Activated naive CD8-positive, alpha-beta T cell treated with anti-CD3 and anti-CD28 coated beads, Interleukin-2, amount 50 U/mL, for 24 hours (primary cell): Measurements from ENCODE around the gene AMZ1.
"Not testable (repeated sequence)": the region's sequence is repeated elsewhere in the genome, so short reads cannot be mapped to it uniquely, and the experiment has no call there.

Experiments used
- ATAC-seq: fragments of 150-1000 bp; cut with Tn5 transposase; one replicate; pipeline ENCODE4 v1.10.0; 2021
- DNase-seq: peaks from one replicate; pipeline ENCODE4 v3.0.0; 2021
- H3K27ac Mint-ChIP-seq: one replicate; pipeline ENCODE4 v1.8.0; 2021; ENCODE audit warnings: mild to moderate bottlenecking, mixed read lengths
- H3K27me3 Mint-ChIP-seq: one replicate; pipeline ENCODE4 v1.8.0; 2021; ENCODE audit warnings: mixed read lengths
- H3K36me3 Mint-ChIP-seq: one replicate; pipeline ENCODE4 v1.8.0; 2021; ENCODE audit warnings: low read depth, mixed read lengths
- H3K4me1 Mint-ChIP-seq: one replicate; pipeline ENCODE4 v1.8.0; 2021; ENCODE audit warnings: mixed read lengths
- H3K4me3 Mint-ChIP-seq: one replicate; pipeline ENCODE4 v1.8.0; 2021; ENCODE audit warnings: mild to moderate bottlenecking, moderate library complexity, mixed read lengths
- H3K9me3 Mint-ChIP-seq: one replicate; pipeline ENCODE4 v1.8.0; 2021; ENCODE audit warnings: mixed read lengths

Gene AMZ1

GRCh38 chr7:2725178-2726105 lies 37.4 kb downstream of the AMZ1 start:
- Mint-ChIP-seq H3K27me3 (no peaks in the 10 kb centered on the region), H3K4me1 (peaks cover 12% of the 10 kb centered on the region), H3K4me3 (no peak overlapping the region), H3K36me3 (peaks cover 2% of the 10 kb centered on the region), H3K9me3 (no peaks in the 10 kb centered on the region), H3K27ac (no peak overlapping the region)
- DNase-seq = no peak
- no peak for ATAC-seq

GRCh38 chr7:2726316-2727018 lies 38.5 kb downstream of the AMZ1 start:
- no peaks in the 10 kb centered on the region for H3K9me3 Mint-ChIP-seq
- H3K36me3 Mint-ChIP-seq = no peaks in the 10 kb centered on the region
- H3K27me3 Mint-ChIP-seq = no peaks in the 10 kb centered on the region
- ATAC-seq (no peak), DNase-seq (no peak)
- H3K4me1 Mint-ChIP-seq = peaks cover 2% of the 10 kb centered on the region
- no peak overlapping the region for H3K27ac Mint-ChIP-seq
- H3K4me3 Mint-ChIP-seq = no peak overlapping the region

- H3K9me3 Mint-ChIP-seq, H3K4me1 Mint-ChIP-seq, ATAC-seq, H3K27me3 Mint-ChIP-seq, H3K4me3 Mint-ChIP-seq, H3K27ac Mint-ChIP-seq, DNase-seq, H3K36me3 Mint-ChIP-seq: not testable (repeated sequence)
Observed at GRCh38 chr7:2727206-2727605, 39.2 kb downstream of the AMZ1 start.

- peaks cover 7% of the 10 kb centered on the region for H3K36me3 Mint-ChIP-seq
- no peak overlapping the region for H3K27ac Mint-ChIP-seq
- peaks cover 11% of the 10 kb centered on the region for H3K4me1 Mint-ChIP-seq
- H3K27me3 Mint-ChIP-seq = no peaks in the 10 kb centered on the region
- no peaks in the 10 kb centered on the region for H3K9me3 Mint-ChIP-seq
- ATAC-seq (no peak), DNase-seq (no peak)
- no peak overlapping the region for H3K4me3 Mint-ChIP-seq
Observed at GRCh38 chr7:2728316-2729030, 40.5 kb downstream of the AMZ1 start.

GRCh38 chr7:2729031-2729892 lies 41.3 kb downstream of the AMZ1 start:
- no peaks in the 10 kb centered on the region for H3K9me3 Mint-ChIP-seq
- no peaks in the 10 kb centered on the region for H3K27me3 Mint-ChIP-seq
- H3K27ac Mint-ChIP-seq = no peak overlapping the region
- H3K4me1 Mint-ChIP-seq = peaks cover 18% of the 10 kb centered on the region
- DNase-seq = no peak
- H3K36me3 Mint-ChIP-seq = peaks cover 7% of the 10 kb centered on the region
- no peak for ATAC-seq
- H3K4me3 Mint-ChIP-seq = no peak overlapping the region

GRCh38 chr7:2729893-2730716 lies 42.1 kb downstream of the AMZ1 start:
- Mint-ChIP-seq H3K4me3 (no peak overlapping the region), H3K27me3 (no peaks in the 10 kb centered on the region), H3K4me1 (peaks cover 27% of the 10 kb centered on the region), H3K36me3 (peaks cover 7% of the 10 kb centered on the region), H3K9me3 (no peaks in the 10 kb centered on the region), H3K27ac (no peak overlapping the region)
- ATAC-seq = no peak
- DNase-seq = no peak

GRCh38 chr7:2730846-2731770 lies 43.1 kb downstream of the AMZ1 start:
- no peak overlapping the region for H3K4me3 Mint-ChIP-seq
- no peaks in the 10 kb centered on the region for H3K9me3 Mint-ChIP-seq
- ATAC-seq (no peak), DNase-seq (no peak)
- no peaks in the 10 kb centered on the region for H3K27me3 Mint-ChIP-seq
- peaks cover 7% of the 10 kb centered on the region for H3K36me3 Mint-ChIP-seq
- no peak overlapping the region for H3K27ac Mint-ChIP-seq
- peaks cover 34% of the 10 kb centered on the region for H3K4me1 Mint-ChIP-seq

- peaks cover 7% of the 10 kb centered on the region for H3K36me3 Mint-ChIP-seq
- DNase-seq = no peak
- H3K4me3 Mint-ChIP-seq = no peak overlapping the region
- no peak overlapping the region for H3K27ac Mint-ChIP-seq
- peaks cover 38% of the 10 kb centered on the region for H3K4me1 Mint-ChIP-seq
- no peaks in the 10 kb centered on the region for H3K27me3 Mint-ChIP-seq
- H3K9me3 Mint-ChIP-seq = no peaks in the 10 kb centered on the region
- ATAC-seq = no peak
Observed at GRCh38 chr7:2732388-2732787, 44.4 kb downstream of the AMZ1 start.

- Mint-ChIP-seq H3K27ac (no peak overlapping the region), H3K4me3 (no peak overlapping the region), H3K9me3 (no peaks in the 10 kb centered on the region), H3K4me1 (peaks cover 38% of the 10 kb centered on the region), H3K36me3 (peaks cover 7% of the 10 kb centered on the region), H3K27me3 (no peaks in the 10 kb centered on the region)
- DNase-seq (no peak), ATAC-seq (no peak)
Observed at GRCh38 chr7:2732959-2733584, 45.1 kb downstream of the AMZ1 start.

GRCh38 chr7:2734084-2734686 lies 46.2 kb downstream of the AMZ1 start:
- peak overlapping the region; percentile 57 for H3K27ac Mint-ChIP-seq
- H3K36me3 Mint-ChIP-seq = peaks cover 7% of the 10 kb centered on the region
- no peak for DNase-seq
- ATAC-seq = no peak
- H3K9me3 Mint-ChIP-seq = no peaks in the 10 kb centered on the region
- H3K4me3 Mint-ChIP-seq = peak overlapping the region; percentile 4
- H3K4me1 Mint-ChIP-seq = peaks cover 41% of the 10 kb centered on the region
- H3K27me3 Mint-ChIP-seq = no peaks in the 10 kb centered on the region

- Mint-ChIP-seq H3K27me3 (no peaks in the 10 kb centered on the region), H3K9me3 (no peaks in the 10 kb centered on the region), H3K4me1 (peaks cover 41% of the 10 kb centered on the region), H3K36me3 (peaks cover 7% of the 10 kb centered on the region), H3K27ac (peak overlapping the region; percentile 57), H3K4me3 (peak overlapping the region; percentile 4)
- peak; percentile 48 for ATAC-seq
- no peak for DNase-seq
Observed at GRCh38 chr7:2734751-2735571, 47.0 kb downstream of the AMZ1 start.
